ENCODE results near the gene BPIFB1.

- TF ChIP-seq EZH2phosphoT487 (IDR thresholded peaks at IDR 0.05; ENCODE audit: insufficient read depth, low read depth), result no peak
- TF ChIP-seq EZH2 (IDR thresholded peaks at IDR 0.05; ENCODE audit: insufficient read depth, poor library complexity, severe bottlenecking), result no peak
Observed at GRCh38 chr20:33298391-33298790, 15.4 kb downstream of the BPIFB1 start.
